CD4-positive, alpha-beta T cell treated with Interleukin-17A for 1 hour (primary cell): Measurements from ENCODE around the gene CCL8.
"Not testable (repeated sequence)": the region's sequence is repeated elsewhere in the genome, so short reads cannot be mapped to it uniquely, and the experiment has no call there.

Experiments
- DNase-seq: peaks from one replicate; pipeline ENCODE4 v3.0.0-alpha.2; 2020

Gene CCL8

DNA sequence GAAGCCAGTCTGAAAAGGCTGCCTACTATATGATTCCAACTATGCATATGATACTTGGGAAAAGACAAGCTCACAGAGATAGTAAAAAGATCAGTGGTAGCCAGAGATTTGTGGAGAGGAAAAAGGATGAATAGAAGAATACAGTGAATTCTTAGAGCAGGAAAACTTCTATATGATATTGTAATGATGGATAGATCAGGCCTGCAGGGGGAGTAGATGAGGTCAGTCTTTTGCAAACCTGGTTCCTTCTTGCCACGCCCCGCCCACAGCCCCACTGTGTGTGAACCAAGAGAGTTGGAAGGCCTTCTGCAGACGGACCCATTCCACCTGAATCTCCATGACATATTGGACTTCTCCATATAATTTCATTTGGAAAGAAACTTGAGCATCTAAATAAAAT, 761 bp upstream of the CCL8 start:
- no peak for DNase-seq

DNA sequence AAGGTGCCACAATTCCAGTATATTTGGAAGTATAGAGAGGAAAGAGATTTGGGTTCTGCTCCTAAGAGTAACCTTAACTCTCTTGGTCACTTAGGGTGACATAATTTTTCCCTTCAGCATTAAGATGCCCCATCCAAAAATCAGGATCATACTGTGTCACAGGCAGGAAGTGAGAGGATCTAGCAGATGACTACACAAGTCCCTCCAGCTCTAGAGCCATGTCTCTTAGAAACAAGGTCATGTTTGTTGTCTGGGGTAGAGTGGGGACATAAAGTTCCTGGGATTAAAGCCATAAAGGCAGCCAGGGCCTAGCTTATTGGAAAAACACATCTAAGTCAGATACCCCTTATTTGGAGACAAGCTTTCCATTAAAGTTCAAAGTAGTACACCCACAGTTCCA, 2.7 kb downstream of the CCL8 start:
- no peak for DNase-seq

DNA sequence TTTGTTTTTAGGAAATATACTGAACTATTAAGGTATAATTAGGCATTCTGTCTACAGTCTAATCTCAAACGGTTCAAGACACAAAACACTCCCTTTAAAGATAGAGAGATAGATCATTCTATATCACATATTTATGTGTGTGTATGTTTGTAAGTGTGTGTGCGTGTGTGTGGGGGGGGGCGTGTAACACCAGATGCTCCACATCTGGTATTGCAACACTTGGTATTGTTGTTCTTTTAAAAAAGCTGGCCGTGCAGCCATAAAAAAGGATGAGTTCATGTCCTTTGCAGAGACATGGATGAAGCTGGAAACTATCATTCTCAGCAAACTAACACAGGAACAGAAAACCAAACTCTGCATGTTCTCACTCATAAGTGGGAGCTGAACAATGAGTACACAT, 8.3 kb downstream of the CCL8 start:
- DNase-seq: not testable (repeated sequence)

DNA sequence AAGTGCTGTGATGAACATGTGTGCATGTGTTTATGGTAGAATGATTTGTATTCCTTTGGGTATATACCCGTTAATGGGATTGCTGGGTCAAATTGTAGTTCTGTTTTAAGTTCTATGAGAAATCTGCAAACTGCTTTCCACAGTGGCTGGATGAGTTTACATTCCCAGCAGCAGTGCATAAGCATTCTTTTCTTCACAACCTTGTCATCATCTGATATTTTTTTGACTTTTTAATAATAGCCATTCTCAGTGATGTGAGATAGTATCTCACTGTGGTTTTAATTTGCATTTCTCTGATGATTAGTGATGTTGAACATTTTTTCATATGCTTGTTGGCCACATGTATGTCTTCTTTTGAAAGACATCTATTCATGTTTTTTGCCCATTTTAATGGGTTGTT, 18.5 kb downstream of the CCL8 start:
- no peak for DNase-seq

DNA sequence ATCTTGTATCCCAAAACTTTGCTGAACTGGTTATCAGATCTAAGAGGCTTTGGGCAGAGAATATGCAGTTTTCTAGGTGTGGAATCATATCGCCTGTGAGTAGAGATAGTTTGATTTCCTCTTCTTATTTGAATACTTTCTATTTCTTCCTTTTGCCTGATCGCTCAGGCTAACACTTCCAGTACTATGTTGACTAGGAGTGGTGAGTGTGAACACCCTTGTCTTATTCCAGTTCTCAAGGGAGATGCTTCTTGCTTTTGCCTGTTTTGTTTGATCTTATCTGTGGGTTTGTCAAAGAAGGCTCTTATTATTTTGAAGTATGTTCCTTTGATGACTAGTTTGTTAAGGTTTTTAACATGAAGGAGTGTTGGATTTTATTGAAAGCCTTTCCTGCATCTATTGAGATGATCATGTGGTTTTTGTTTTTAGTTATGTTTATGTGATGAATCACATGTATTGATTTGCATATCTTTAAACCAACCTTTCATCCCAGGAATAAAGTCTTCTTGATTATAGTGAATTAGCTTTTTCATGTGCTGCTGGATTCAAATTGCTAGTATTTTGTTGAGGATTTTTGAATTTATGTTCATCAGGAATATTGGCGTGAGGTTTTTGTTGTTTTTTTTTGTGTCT, 20.0 kb downstream of the CCL8 start:
- no peak for DNase-seq

DNA sequence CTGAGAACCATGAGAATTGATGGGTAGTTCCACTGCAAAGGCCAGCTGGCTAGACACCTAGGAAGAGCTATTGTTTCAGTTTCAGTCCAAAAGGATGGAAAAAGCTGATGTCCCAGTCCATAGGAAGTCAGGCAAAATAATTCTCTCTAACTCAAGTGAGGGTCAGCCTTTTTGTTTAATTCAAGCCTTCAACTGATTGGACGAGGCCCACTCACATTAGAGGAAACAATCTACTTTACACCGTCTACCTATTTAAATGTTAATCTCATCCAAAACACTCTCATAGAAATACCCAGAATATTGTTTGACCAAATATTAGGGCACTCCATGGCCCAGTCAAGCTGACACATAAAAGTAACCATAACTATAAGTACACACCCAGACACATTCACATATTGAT, 22.7 kb downstream of the CCL8 start:
- no peak for DNase-seq

DNA sequence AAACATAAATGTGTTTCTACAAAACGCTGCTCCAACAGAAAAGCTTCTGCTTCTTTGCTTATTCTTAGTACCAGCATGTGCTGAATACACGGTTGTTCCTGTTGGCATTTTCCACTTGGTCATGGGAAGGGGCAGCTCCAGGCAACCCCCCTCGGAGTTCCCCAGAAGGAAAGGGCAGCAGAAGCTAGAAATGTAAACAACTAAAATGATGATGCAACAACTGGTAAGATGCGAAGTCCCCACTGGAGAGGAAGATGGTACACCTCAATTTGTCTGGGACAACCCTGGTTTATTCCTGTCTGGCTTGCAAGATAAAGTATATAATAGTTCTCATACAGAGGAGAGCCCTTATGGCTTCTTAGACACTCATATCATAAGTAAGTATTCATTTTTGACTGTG, 27.8 kb downstream of the CCL8 start:
- no peak for DNase-seq

GRCh38 chr17:34349751-34350150, 30.5 kb downstream of the CCL8 start:
- DNase-seq: no peak

DNA sequence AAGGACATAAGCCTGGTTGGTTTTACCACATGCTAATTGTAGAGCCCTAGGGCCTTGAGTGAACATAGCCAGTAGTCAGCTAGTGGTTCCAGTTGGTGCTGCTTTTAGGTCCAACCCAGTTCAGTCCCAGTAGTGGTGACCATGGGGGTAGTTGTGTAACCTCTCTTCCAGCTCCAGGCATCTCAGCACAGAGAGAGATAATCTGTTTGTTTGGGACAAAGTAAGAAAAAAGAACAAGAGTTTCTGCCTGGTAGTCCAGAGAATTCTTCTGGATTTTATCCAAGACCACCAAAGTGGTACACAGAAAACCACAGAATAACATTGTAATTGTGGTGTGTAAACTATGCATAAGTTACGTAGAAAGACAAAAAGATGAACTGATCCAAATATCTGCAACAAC, 31.9 kb downstream of the CCL8 start:
- DNase-seq: no peak

DNA sequence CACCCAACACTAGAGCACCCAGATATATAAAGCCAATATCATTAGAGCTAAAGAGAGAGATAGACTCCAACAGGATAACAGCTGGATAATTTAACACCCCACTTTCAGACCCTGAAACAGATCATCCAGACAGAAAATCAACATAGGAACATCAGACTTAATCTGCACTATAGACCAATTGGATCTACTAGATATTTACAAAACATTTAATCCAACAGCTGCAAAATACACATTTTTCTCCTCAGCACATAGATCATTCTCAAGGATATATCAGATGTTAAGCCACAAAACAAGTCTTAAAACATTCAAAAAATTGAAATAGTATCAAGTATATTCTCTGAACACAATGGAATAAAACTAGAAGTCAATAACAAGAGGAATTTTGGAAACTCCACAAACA, 33.0 kb downstream of the CCL8 start:
- no peak for DNase-seq

DNA sequence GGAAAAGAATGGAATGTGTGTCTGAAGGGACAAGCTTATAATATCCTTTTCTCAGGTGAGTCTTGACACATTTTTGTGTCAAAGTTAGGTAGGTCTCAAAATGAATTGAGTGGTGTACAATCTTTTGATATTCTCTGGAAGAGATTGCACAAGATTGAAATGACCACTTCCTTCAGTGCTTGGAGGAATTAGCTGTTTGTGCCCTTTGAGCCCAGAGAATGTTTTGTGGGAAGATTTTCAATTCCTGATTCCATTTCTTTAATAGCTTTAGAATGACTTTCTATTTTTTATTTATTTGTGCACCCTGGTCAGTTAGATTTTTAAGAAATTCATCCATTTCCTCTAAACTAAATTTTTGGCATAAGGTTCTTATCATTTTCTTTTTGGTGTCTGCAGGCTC, 35.4 kb downstream of the CCL8 start:
- no peak for DNase-seq

DNA sequence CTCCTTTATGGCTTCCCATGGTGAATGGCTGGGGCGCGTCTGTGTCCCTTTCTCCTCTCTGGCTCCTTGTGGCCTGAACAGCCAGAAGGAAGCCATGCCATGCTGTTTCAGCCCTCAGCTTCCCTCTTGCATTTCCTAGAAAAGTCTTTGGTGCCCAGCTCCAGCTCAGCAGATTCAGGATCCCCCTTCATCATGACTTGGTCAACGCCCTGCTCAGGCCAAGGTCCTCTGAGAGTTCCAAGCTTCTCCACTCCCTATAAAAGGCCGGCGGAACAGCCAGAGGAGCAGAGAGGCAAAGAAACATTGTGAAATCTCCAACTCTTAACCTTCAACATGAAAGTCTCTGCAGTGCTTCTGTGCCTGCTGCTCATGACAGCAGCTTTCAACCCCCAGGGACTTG, 37.0 kb downstream of the CCL8 start, which contains the start of gene CCL13:
CCL13 (plus strand) TSS at position 287 of the 400 bp plus-strand sequence; CDS start at position 334, 47 bp downstream.
- DNase-seq: no peak

DNA sequence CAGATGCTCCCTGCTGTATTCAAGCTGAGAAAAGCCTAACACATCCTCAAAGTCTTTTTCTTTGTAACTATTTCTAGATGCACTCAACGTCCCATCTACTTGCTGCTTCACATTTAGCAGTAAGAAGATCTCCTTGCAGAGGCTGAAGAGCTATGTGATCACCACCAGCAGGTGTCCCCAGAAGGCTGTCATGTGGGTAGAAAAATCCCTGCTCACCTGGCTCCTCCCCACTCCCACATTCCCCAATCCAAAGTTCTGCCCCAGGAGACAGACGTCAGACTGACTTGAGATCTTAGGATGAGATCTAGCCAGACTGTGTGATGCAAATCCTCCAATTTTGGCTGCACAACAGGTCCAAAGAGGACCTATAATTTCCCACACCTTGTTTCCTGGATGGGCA, 38.2 kb downstream of the CCL8 start:
- no peak for DNase-seq

DNA sequence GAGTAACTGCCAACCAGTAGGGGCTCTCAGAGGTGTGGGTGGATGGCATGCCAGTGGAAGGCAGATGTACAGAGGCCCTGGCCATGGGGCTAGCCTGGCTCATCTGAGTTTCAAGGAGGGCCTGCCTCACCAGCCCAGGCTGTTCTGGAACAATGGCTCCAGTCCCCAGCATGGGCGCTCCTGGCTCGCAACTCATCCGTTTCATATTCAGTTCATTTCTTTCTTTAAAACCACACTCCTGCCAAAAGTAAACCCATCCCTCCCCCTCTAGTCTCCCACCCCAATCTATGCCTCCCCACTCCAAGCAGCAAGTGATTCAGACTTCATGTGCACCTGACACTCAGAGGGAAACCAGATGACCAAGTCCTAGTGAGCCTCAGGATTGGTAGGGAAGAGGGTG, 39.4 kb downstream of the CCL8 start:
- no peak for DNase-seq

DNA sequence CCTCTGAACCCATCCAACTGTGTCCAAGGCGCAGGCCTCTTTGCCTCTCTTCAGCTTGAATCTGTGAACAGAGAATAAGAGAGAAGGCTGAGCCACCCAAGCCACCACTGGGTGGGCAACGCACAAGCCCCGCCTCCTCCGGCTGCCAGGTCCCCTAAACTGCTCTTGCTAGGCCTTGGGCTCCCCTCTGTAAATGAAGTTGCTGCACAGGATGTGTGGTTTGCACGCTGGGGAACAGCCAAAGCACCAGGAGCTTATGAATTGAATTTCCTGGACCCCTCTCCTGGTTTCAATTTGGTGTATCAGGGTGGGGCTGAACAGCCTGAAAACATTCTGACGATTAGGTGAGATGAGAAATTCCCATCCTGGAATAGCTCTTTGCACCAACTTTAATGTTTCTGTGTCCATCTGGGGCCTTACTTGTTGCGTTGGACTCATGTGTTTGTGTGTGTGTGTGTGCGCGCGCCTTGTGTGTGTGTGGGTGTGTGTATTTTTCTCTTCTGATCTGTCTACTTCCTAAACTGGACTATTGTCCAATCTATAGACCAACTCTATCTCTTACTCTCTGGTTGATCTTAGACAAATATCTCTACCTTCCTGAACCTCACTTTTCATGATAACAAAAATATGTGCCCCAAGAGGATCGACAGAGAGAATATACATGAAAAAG, 41.5 kb downstream of the CCL8 start:
- no peak for DNase-seq

DNA sequence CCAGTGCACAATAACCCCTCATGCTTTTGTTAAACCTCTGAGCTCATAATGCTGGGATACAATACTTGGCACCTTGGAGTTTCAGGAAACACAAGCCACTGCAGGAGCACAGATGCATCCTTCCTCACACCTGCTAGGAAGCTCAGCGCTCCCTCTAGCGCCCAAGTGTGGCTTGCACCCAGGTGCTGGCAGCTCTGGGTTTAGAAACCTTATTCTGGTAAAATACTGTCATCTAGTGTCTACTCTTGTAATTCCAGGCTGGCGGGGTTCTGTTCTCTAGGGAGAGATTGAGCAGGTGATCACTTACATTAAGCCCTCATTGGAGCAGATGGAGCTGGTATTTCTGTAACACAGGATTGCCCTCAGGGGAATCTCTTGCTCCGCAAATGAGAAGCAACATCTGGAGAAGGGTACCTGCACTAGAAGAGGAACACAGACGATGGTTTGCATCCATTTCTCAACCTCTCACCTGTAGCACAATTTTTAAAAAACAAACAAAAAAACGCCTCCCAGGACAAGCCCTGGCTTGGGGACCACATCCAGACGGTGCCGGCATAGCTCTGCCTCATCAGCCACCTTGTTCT, 42.3 kb downstream of the CCL8 start:
- peak; percentile 63 for DNase-seq

- DNase-seq: no peak
Measured at GRCh38 chr17:34363183-34363661, 44.0 kb downstream of the CCL8 start, which contains the start of gene CCL1. TSS of gene CCL1 (minus strand) at chr17:34363233. CDS start at chr17:34363161, 72 bp downstream.

GRCh38 chr17:34364751-34365150, 45.5 kb downstream of the CCL8 start:
- DNase-seq: no peak

GRCh38 chr17:34365340-34365739, 46.1 kb downstream of the CCL8 start:
- DNase-seq: no peak

DNA sequence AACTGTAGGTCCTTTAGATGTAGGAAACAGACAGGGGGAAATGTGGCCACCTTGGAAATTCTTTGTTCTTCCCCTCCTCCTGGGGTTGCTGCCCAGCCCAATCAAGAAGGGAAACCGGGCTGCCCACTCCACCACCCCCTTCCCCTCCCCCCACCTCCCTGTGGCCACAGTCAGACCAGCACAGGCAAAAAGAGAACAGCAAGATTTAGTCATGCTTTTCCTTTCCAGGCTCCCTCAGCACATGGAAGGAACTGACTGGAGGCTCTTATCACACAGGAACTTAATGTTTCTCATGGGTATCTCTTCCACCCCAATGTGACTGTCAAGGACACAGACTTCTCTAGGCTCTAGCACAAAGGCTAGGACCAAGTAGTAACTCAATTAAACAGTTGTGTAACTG, 46.8 kb downstream of the CCL8 start:
- no peak for DNase-seq

- no peak for DNase-seq
Measured at GRCh38 chr17:34366529-34367107, 47.4 kb downstream of the CCL8 start.

DNA sequence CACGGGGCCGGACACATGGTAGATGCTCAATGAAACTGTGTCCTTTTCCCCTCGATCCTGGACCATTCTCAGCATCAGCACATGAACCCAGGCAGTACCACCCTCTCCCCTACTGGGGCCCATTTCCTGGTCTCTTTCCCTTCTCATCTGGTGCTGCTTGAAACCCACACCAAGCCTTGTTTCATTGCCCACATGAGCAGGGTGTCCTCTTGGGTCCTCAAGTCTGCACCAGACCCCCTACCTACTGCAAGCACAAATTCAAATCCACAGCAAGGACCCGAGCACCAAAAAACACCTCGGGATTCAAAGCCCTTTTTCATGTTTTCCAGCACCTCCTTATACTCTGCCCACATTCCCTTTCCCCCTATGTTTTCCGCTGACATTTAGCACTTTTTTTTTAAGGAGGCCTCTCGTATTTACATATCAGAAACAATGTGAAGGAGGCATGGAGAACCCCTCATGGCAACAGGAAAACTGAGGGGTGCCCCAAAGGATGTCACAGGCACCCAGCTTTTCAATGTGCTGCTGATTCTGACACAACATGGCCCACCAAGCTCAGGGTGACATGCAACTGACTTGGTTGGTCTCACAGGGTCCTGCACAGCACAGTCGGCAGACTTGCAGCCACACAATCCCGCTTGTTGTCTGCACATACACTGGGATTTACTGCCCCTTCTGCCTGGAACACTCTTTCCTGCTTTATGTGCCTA, 48.4 kb downstream of the CCL8 start:
- DNase-seq: no peak
